Loucy (cell line): Measurements from ENCODE around the gene PRPF38A.

Experiments
- CTCF ChIP-seq: fragments of 200-600 bp; sonication (generic); conservative IDR thresholded peaks from 2 replicates; pipeline ENCODE4 v1.5.1; 2014; ENCODE audit warnings: mild to moderate bottlenecking, antibody characterized with exemption, low read length
- EZH2phosphoT487 ChIP-seq: fragments of 200-600 bp; IDR thresholded peaks from 2 replicates; pipeline ENCODE4 v1.6.1; 2018; ENCODE audit warnings: antibody characterized with exemption, mild to moderate bottlenecking, moderate library complexity, borderline replicate concordance

GRCh38 chr1:52424231-52424636 lies 19.8 kb downstream of the PRPF38A start:
- TF ChIP-seq CTCF (no peak), EZH2phosphoT487 (no peak)
